ENCODE measurements around the gene LEMD1. TPM values are rescaled to one million over a fixed set of nuclear protein-coding genes. Genes with fewer than 3 reads are reported as not detected.
"Not testable (repeated sequence)": the region's sequence is repeated elsewhere in the genome, so short reads cannot be mapped to it uniquely, and the experiment has no call there.

The LEMD1 gene
- total and polyA plus RNA-seq, 8 donors = 0.95 to 3.7 (median 1.7) TPM; not detected in 5

GRCh38 chr1:205370780-205371179, 51.1 kb downstream of the LEMD1 start:
- H3K27ac ChIP-seq = no peak overlapping the region
- TF ChIP-seq POLR2A (IDR thresholded peaks at IDR 0.05) (no peak), POLR2AphosphoS5 (IDR thresholded peaks at IDR 0.05) (peak in 2 of 3 donors; percentile 32 to 57)
- no peaks in the 10 kb centered on the region for H3K36me3 ChIP-seq
- intact Hi-C loops (cut with DNase I; ENCODE audit: low total_unique reads) = no loop called here
- H3K9me3 ChIP-seq = no peaks in the 10 kb centered on the region
- peak in 1 of 2 donors; percentile 74 for DNase-seq
- H3K4me3 ChIP-seq = no peak overlapping the region
- H3K4me1 ChIP-seq = peaks cover 27 to 69% (median 62%) of the 10 kb centered on the region in 4 donors
- peaks cover 0 to 22% (median 0%) of the 10 kb centered on the region in 3 donors for H3K27me3 ChIP-seq

GRCh38 chr1:205369701-205370123, 52.1 kb downstream of the LEMD1 start:
- DNase-seq = peak in 1 of 2 donors; percentile 46
- no peak overlapping the region for H3K27ac ChIP-seq
- WGBS, 5 donors = 40 to 53% (median 44%) methylated on average over 3 of the region's 3 CpGs

GRCh38 chr1:205368478-205368877, 53.4 kb downstream of the LEMD1 start:
- Histone ChIP-seq H3K27ac (no peak overlapping the region), H3K27me3 (peaks cover 0 to 6% (median 0%) of the 10 kb centered on the region in 3 donors), H3K4me3 (no peak overlapping the region), H3K36me3 (no peaks in the 10 kb centered on the region), H3K9me3 (no peaks in the 10 kb centered on the region), H3K4me1 (peaks cover 19 to 58% (median 48%) of the 10 kb centered on the region in 4 donors)
- no peak for DNase-seq
- TF ChIP-seq POLR2AphosphoS5 (IDR thresholded peaks at IDR 0.05) = no peak
- no peak for TF ChIP-seq EP300 (IDR thresholded peaks at IDR 0.05)
- TF ChIP-seq CTCF (IDR thresholded peaks at IDR 0.05) = no peak
- TF ChIP-seq POLR2A (IDR thresholded peaks at IDR 0.05) = no peak
- intact Hi-C loops (cut with DNase I; ENCODE audit: low total_unique reads) = no loop called here
- WGBS, 5 donors = 94 to 96% (median 94%) methylated on average over 6 of the region's 6 CpGs

More at GRCh38 chr1:205369701-205370123, 52.1 kb downstream of the LEMD1 start:
- TF ChIP-seq EP300 (IDR thresholded peaks at IDR 0.05) (no peak), POLR2A (IDR thresholded peaks at IDR 0.05) (no peak), CTCF (IDR thresholded peaks at IDR 0.05) (no peak), POLR2AphosphoS5 (IDR thresholded peaks at IDR 0.05) (no peak)
- no peaks in the 10 kb centered on the region for H3K36me3 ChIP-seq
- no peak overlapping the region for H3K4me3 ChIP-seq
- H3K9me3 ChIP-seq = no peaks in the 10 kb centered on the region
- peaks cover 0 to 14% (median 0%) of the 10 kb centered on the region in 3 donors for H3K27me3 ChIP-seq
- intact Hi-C loops (cut with DNase I; ENCODE audit: low total_unique reads) = no loop called here
- H3K4me1 ChIP-seq = peaks cover 24 to 70% (median 60%) of the 10 kb centered on the region in 4 donors

GRCh38 chr1:205365945-205366463, 55.9 kb downstream of the LEMD1 start:
- Histone ChIP-seq H3K36me3 (no peaks in the 10 kb centered on the region), H3K27me3 (no peaks in the 10 kb centered on the region), H3K4me3 (no peak overlapping the region), H3K9me3 (no peaks in the 10 kb centered on the region), H3K4me1 (peaks cover 9 to 34% (median 30%) of the 10 kb centered on the region in 4 donors), H3K27ac (peak overlapping the region in 4 of 5 donors; percentile 2 to 52 (median 34))
- WGBS, 5 donors = 19 to 29% (median 25%) methylated on average over 8 of the region's 8 CpGs
- intact Hi-C loops (cut with DNase I; ENCODE audit: low total_unique reads) = no loop called here
- DNase-seq = peak in 1 of 2 donors; percentile 90
- TF ChIP-seq CTCF (IDR thresholded peaks at IDR 0.05) = no peak
- no peak for TF ChIP-seq POLR2AphosphoS5 (IDR thresholded peaks at IDR 0.05)
- no peak for TF ChIP-seq POLR2A (IDR thresholded peaks at IDR 0.05)
- TF ChIP-seq EP300 (IDR thresholded peaks at IDR 0.05) = no peak

GRCh38 chr1:205365086-205365485, 56.8 kb downstream of the LEMD1 start:
- H3K27ac ChIP-seq; DNase-seq; intact Hi-C loops (cut with DNase I; ENCODE audit: low total_unique reads); H3K27me3 ChIP-seq; H3K9me3 ChIP-seq; H3K36me3 ChIP-seq; H3K4me3 ChIP-seq: not testable (repeated sequence)
- 84 to 91% (median 88%) methylated on average over 8 of the region's 8 CpGs for WGBS, 5 donors
- peaks cover 9 to 30% (median 22%) of the 10 kb centered on the region in 4 donors for H3K4me1 ChIP-seq

Measured in stomach (tissue), 9 donors.